Common myeloid progenitor, CD34-positive (primary cell): ENCODE measurements around the gene AHSA1.

Experiments used
- CTCF ChIA-PET: fragments of 350-600 bp; sonication (Branson Sonifier 250); formaldehyde crosslinking; loops from one replicate; lab custom pipeline; 2021; ENCODE audit warnings: antibody characterized with exemption; lab: Charles Lee
- POLR2A ChIA-PET: fragments of 350-600 bp; sonication (Branson Sonifier 250); formaldehyde crosslinking; loops from one replicate; lab custom pipeline; 2021; ENCODE audit warnings: antibody characterized with exemption; lab: Charles Lee
- DNase-seq, 3 donors: peaks; one replicate each; pipeline versions ENCODE4 v3.0.0 to v3.0.0-alpha.2; 2013
- H3K27ac ChIP-seq, 2 experiments: 1 replicate in 1 of 2; 2 replicates in 1 of 2; pipeline ENCODE4 v1.7.0; 2013; ENCODE audit warnings: inconsistent platforms in 2 of 2, low read length in 2 of 2, mild to moderate bottlenecking in 2 of 2, low read depth in 1 of 2, moderate library complexity in 1 of 2; ENCODE audit not compliant: severe bottlenecking in 2 of 2, insufficient read depth in 1 of 2, poor library complexity in 1 of 2
- H3K27me3 ChIP-seq, 5 experiments: replicated peaks in 2 of 5; 1 replicate in 3 of 5; 2 replicates in 2 of 5; pipeline versions ENCODE4 v1.6.1 to v1.7.0; 2013; ENCODE audit warnings: low read length in 4 of 5, mild to moderate bottlenecking in 2 of 5, moderate library complexity in 2 of 5, inconsistent platforms in 1 of 5; ENCODE audit not compliant: insufficient read depth in 5 of 5, control insufficient read depth in 4 of 5
- H3K36me3 ChIP-seq, 4 experiments: 1 replicate in 2 of 4; 2 replicates in 2 of 4; pipeline versions ENCODE4 v1.6.1 to v1.7.0; 2013; ENCODE audit warnings: low read length in 3 of 4, control low read depth in 1 of 4, mild to moderate bottlenecking in 1 of 4; ENCODE audit not compliant: control insufficient read depth in 4 of 4, insufficient read depth in 4 of 4
- H3K4me1 ChIP-seq, 4 experiments: 1 replicate in 3 of 4; 2 replicates in 1 of 4; pipeline versions ENCODE4 v1.6.1 to v1.7.1; 2013; ENCODE audit warnings: low read length in 3 of 4, mild to moderate bottlenecking in 3 of 4, control low read depth in 1 of 4, inconsistent platforms in 1 of 4, moderate library complexity in 1 of 4; ENCODE audit not compliant: control insufficient read depth in 4 of 4, insufficient read depth in 4 of 4; ENCODE audit errors: control extremely low read depth in 1 of 4
- H3K4me3 ChIP-seq, 7 experiments: 1 replicate in 4 of 7; 2 replicates in 3 of 7; pipeline versions ENCODE4 v1.5.1 to v1.7.0; 2013; ENCODE audit warnings: mild to moderate bottlenecking in 7 of 7, low read length in 6 of 7, moderate library complexity in 6 of 7, inconsistent platforms in 2 of 7, low read depth in 2 of 7, control low read depth in 1 of 7; ENCODE audit not compliant: insufficient read depth in 4 of 7, control insufficient read depth in 1 of 7; ENCODE audit errors: extremely low read depth in 1 of 7
- H3K9me3 ChIP-seq, 5 experiments: 1 replicate in 4 of 5; 2 replicates in 1 of 5; pipeline versions ENCODE4 v1.6.1 to v1.7.1; 2013; ENCODE audit warnings: low read length in 4 of 5, mild to moderate bottlenecking in 2 of 5, inconsistent platforms in 1 of 5, low read depth in 1 of 5, moderate library complexity in 1 of 5; ENCODE audit not compliant: control insufficient read depth in 4 of 5, insufficient read depth in 2 of 5; ENCODE audit errors: control extremely low read depth in 1 of 5
- WGBS: methylation state at CpG from one replicate; pipeline ENCODE4 v1.1.5; 2013; ENCODE audit not compliant: insufficient coverage; 5-methylcytosine and 5-hydroxymethylcytosine counted together

Gene AHSA1

DNA sequence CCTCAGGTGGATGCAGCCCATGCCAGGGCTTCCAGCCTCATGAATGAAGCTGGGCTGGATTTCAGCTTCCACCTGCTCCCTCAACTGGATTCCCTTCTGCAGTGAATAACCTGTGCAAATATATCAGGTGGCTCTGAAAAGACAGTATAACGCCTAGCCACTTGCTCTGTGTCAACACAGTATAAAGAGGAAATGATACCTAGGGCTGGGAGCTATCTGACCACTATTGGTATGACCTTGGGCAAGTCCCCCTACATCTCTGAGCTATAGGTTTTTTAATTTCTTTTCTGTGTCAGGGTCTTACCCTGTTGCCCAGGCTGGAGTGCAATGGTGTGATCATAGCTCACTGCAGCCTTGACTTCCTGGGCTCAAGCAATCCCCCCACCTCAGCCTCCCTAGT, 20.9 kb downstream of the AHSA1 start:
- CTCF ChIA-PET = interaction anchor here (0.8 to 1.1 kb wide), 3 partner anchors 9 to 16 kb away, joined by 3 read pairs; no protein-coding TSS in a partner anchor
- Histone ChIP-seq H3K4me3 (no peak overlapping the region), H3K36me3 (no peaks in the 10 kb centered on the region), H3K4me1 (no peaks in the 10 kb centered on the region), H3K27ac (no peak overlapping the region), H3K27me3 (no peaks in the 10 kb centered on the region), H3K9me3 (no peaks in the 10 kb centered on the region)
- POLR2A ChIA-PET = no interaction called here
- no peak for DNase-seq
- WGBS = no CpG with 5 or more reads among the region's 1 CpG

DNA sequence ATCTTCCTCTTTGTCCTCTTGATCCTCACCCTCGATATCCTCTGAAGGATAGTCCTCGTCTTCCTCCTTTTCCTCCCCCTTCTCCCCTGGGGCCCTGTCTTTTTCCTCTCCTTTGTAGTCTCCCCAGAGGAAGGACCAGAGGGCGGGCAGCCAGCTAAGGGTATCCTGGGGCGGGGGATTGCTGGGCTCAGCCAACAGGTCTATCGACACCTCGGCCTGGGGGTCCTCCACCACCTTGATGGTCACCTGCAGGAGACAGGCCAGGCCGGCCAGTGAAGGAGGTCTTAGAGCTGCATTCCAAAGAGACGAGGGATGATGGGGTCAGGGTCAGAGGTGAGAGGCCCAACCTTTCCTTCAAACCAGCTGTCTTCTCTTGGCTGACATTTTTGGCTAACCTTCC, 24.5 kb downstream of the AHSA1 start:
- no peak overlapping the region for H3K4me3 ChIP-seq
- DNase-seq = no peak
- no peak overlapping the region for H3K27ac ChIP-seq
- H3K27me3 ChIP-seq = no peaks in the 10 kb centered on the region
- WGBS = 89% methylated on average over 6 of the region's 8 CpGs
- POLR2A ChIA-PET = interaction anchor here (0.7 kb wide), 1 partner anchor 22 kb away, joined by 3 read pairs; no protein-coding TSS in a partner anchor
- CTCF ChIA-PET = interaction anchor here (0.8 kb wide), 1 partner anchor 9 kb away, joined by 3 read pairs; no protein-coding TSS in a partner anchor
- no peaks in the 10 kb centered on the region for H3K9me3 ChIP-seq
- H3K36me3 ChIP-seq = no peaks in the 10 kb centered on the region
- no peaks in the 10 kb centered on the region for H3K4me1 ChIP-seq

DNA sequence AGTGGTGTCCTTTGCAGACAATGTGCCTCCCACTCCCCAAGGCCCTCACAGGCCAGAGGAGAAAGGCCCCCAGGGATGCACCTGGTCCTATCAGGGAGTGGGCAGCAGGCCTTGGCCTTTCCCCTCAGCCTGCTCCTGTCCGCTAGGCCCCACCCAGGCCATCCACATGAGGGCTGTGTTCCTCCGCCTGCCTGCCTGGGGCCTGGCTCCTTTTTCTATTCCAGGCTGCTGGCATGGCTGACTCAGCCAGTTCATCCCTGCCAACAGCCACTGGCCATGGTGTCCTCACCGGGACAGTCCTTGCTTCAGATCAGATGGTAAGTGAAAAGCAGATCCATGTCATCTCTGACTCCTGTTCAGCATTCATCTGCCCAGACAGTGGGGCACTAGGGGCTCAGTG, 27.4 kb downstream of the AHSA1 start:
- H3K4me1 ChIP-seq = no peaks in the 10 kb centered on the region
- no peaks in the 10 kb centered on the region for H3K9me3 ChIP-seq
- no peak overlapping the region for H3K4me3 ChIP-seq
- 95% methylated on average over 3 of the region's 3 CpGs for WGBS
- no peak overlapping the region for H3K27ac ChIP-seq
- H3K27me3 ChIP-seq = no peaks in the 10 kb centered on the region
- POLR2A ChIA-PET = no interaction called here
- H3K36me3 ChIP-seq = no peaks in the 10 kb centered on the region
- DNase-seq = no peak
- CTCF ChIA-PET = no interaction called here

DNA sequence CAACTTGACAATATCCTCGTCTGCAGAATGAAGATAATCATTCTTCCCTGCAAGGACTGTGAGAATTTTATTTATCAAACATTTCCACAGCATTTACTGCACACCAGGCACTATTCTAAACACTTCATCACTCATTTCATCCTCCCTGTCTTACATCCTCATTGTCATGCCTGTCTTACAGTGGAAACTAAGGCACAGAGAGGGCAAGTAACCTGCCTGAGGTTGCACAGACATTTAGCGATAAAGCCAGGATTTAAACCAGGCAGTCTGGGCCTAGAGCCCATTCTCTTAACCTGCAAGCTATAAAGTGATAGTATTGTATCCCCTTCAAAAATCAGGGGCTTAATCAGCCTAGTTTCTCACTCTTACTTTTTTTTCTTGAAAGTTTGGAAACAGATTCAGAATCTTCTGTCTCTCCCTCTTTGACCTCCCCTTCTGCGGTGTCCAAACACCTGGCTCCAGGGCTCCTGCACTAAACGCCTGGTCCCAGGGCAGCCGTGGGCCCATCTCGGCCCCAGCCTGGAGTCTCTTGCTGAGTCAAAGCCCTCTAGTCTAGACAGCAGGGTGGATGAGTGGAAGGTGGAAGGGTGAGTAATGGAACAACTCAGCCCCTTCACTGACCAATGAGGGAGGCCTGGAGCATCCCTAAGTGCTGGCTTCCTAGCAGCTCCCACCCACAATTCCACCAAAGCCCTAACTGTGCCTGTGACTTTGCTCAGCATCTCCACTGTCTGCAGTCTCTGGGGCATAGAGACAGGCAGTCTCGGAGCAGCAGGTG, 28.2 kb downstream of the AHSA1 start:
- POLR2A ChIA-PET = no interaction called here
- no peaks in the 10 kb centered on the region for H3K4me1 ChIP-seq
- 100% methylated on average over 6 of the region's 7 CpGs for WGBS
- CTCF ChIA-PET = no interaction called here
- H3K36me3 ChIP-seq = no peaks in the 10 kb centered on the region
- H3K4me3 ChIP-seq = no peak overlapping the region
- H3K9me3 ChIP-seq = no peaks in the 10 kb centered on the region
- no peak for DNase-seq
- H3K27ac ChIP-seq = no peak overlapping the region
- H3K27me3 ChIP-seq = no peaks in the 10 kb centered on the region

DNA sequence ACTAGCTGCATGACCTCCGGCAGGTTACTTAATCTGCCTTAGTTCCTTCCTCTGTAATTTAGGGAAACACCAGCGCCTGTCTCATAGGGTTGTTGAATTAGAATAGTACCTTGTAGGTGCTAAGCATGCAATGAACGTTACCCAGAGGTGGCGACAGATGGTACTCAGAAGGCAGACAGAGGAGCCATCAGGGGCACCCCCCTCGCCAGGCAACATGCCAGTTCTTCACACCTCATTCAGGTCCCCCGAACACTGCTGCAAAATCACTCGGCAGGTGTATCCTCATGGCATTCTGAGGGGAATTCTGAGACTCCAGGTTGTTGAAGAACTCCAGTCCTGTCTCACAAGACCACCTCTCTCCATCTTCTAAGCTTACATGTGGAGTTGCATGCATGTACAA, 30.7 kb downstream of the AHSA1 start:
- H3K4me3 ChIP-seq = no peak overlapping the region
- H3K9me3 ChIP-seq = no peaks in the 10 kb centered on the region
- WGBS = 91% methylated on average over 7 of the region's 7 CpGs
- no peaks in the 10 kb centered on the region for H3K36me3 ChIP-seq
- no peak overlapping the region for H3K27ac ChIP-seq
- no peaks in the 10 kb centered on the region for H3K4me1 ChIP-seq
- H3K27me3 ChIP-seq = no peaks in the 10 kb centered on the region
- DNase-seq = no peak
- POLR2A ChIA-PET = no interaction called here
- CTCF ChIA-PET = no interaction called here

DNA sequence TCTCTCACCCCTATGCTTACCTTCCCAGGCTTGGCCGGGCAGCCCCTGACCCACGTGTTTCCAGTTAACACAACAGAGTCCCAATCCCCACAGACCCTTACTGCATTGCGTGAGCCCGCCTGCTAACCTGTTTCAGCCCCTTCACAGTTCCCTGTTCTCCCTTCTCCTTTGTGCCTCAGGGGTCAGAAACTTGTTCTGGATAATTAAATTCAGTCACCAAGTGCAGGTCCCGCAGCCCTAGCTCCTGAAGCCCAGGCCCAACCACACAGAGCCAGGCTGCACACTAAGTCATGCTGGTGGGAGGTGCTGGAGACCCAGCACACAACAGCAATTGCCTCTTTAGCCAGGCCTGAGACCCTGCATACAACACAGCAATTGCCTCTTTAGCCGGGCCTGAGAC, 31.1 kb downstream of the AHSA1 start:
- H3K27me3 ChIP-seq = no peaks in the 10 kb centered on the region
- no peak for DNase-seq
- POLR2A ChIA-PET = no interaction called here
- no peak overlapping the region for H3K4me3 ChIP-seq
- no peaks in the 10 kb centered on the region for H3K9me3 ChIP-seq
- no peak overlapping the region for H3K27ac ChIP-seq
- CTCF ChIA-PET = no interaction called here
- H3K36me3 ChIP-seq = no peaks in the 10 kb centered on the region
- 97% methylated on average over 4 of the region's 6 CpGs for WGBS
- no peaks in the 10 kb centered on the region for H3K4me1 ChIP-seq

DNA sequence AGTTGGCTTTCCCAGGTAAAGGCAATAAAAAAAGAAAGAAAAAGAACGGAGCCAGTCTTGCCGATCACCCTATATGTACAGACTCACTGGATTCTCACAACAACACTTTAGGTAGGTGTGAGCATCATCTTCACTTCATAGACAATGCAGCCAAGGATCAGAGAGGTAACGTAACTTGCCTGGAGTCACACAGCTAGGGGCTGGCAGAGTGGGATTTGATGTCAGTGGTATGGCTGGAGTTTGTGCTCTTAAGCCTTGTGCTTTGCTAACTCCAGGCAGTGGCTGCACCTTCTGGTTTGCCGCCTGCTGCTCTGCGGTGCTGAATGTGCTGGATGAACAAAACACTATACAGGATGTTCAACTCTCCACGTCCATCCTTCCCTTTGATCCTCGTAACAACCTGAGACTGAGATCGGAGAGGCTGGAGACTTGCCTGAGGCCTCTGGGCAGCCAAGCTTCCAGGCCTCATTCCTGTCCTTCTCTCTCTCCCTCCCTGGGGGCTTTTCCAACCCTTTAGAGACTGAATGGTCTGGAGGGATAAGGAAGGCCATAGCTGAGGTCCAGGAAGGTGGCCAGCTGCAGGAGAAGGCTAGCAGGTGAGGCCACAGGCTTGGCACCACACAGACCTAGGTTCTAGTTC, 32.6 kb downstream of the AHSA1 start:
- no peak overlapping the region for H3K4me3 ChIP-seq
- no peaks in the 10 kb centered on the region for H3K9me3 ChIP-seq
- no peak for DNase-seq
- POLR2A ChIA-PET = no interaction called here
- no peaks in the 10 kb centered on the region for H3K36me3 ChIP-seq
- H3K4me1 ChIP-seq = no peaks in the 10 kb centered on the region
- 97% methylated on average over 5 of the region's 8 CpGs for WGBS
- no peaks in the 10 kb centered on the region for H3K27me3 ChIP-seq
- no peak overlapping the region for H3K27ac ChIP-seq
- CTCF ChIA-PET = no interaction called here
